ENCODE results near the gene IFTAP. TPM values are rescaled to one million over a fixed set of nuclear protein-coding genes. Genes with fewer than 3 reads are reported as not detected.

The IFTAP gene
- total and polyA plus RNA-seq, 2 of the 13 experiments (the other 11 are each of a cell fraction or from before 2014, with no cell fraction given), result 11.3 to 29.4 TPM

- no peak for TF ChIP-seq ZNF280D (CRISPR knock-in tag; IDR thresholded peaks at IDR 0.05)
- TF ChIP-seq MATR3 (CRISPR knock-in tag; IDR thresholded peaks at IDR 0.05), result no peak
- no peak for TF ChIP-seq MEIS1 (CRISPR knock-in tag; IDR thresholded peaks at IDR 0.05; ENCODE audit: borderline replicate concordance)
- TF ChIP-seq ZNF274 (CRISPR knock-in tag; IDR thresholded peaks at IDR 0.05), result peak; percentile 61; the same call in 1 of the 2 replicates
- peak; percentile 58; the same call in 1 of the 2 replicates for TF ChIP-seq FOSL2 (CRISPR knock-in tag; IDR thresholded peaks at IDR 0.05)
- TF ChIP-seq TFDP2 (CRISPR knock-in tag; IDR thresholded peaks at IDR 0.05), result peak; percentile 61
- no peak for TF ChIP-seq PTBP1 (IDR thresholded peaks at IDR 0.05; ENCODE audit: low read depth, low read length, poor library complexity, severe bottlenecking)
- no peak for TF ChIP-seq MED8 (CRISPR knock-in tag; IDR thresholded peaks at IDR 0.05; ENCODE audit: insufficient replicate concordance)
- TF ChIP-seq, protein P1, sequence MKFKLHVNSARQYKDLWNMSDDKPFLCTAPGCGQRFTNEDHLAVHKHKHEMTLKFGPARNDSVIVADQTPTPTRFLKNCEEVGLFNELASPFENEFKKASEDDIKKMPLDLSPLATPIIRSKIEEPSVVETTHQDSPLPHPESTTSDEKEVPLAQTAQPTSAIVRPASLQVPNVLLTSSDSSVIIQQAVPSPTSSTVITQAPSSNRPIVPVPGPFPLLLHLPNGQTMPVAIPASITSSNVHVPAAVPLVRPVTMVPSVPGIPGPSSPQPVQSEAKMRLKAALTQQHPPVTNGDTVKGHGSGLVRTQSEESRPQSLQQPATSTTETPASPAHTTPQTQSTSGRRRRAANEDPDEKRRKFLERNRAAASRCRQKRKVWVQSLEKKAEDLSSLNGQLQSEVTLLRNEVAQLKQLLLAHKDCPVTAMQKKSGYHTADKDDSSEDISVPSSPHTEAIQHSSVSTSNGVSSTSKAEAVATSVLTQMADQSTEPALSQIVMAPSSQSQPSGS (CRISPR knock-in tag; IDR thresholded peaks at IDR 0.05), result peak; percentile 73
- no peak for TF ChIP-seq FOSL1 (CRISPR knock-in tag; IDR thresholded peaks at IDR 0.05; ENCODE audit: borderline replicate concordance)
- no peak for TF ChIP-seq KDM2A (CRISPR knock-in tag; IDR thresholded peaks at IDR 0.05; ENCODE audit: borderline replicate concordance, low read depth)
- no peak for TF ChIP-seq TERF1 (CRISPR knock-in tag; IDR thresholded peaks at IDR 0.05)
- no peak for TF ChIP-seq STAT5B (CRISPR knock-in tag; IDR thresholded peaks at IDR 0.05)
- no peak for TF ChIP-seq ZBTB2 (CRISPR knock-in tag; IDR thresholded peaks at IDR 0.05; ENCODE audit: low read depth)
- TF ChIP-seq GATA4 (IDR thresholded peaks at IDR 0.05; ENCODE audit: borderline replicate concordance, low read depth), result no peak; the same call in 1 of the 2 replicates
- TF ChIP-seq NFE2L2 (IDR thresholded peaks at IDR 0.05; ENCODE audit: low read length), result peak; percentile 14; the same call in 1 of the 2 replicates
- TF ChIP-seq, protein P2, sequence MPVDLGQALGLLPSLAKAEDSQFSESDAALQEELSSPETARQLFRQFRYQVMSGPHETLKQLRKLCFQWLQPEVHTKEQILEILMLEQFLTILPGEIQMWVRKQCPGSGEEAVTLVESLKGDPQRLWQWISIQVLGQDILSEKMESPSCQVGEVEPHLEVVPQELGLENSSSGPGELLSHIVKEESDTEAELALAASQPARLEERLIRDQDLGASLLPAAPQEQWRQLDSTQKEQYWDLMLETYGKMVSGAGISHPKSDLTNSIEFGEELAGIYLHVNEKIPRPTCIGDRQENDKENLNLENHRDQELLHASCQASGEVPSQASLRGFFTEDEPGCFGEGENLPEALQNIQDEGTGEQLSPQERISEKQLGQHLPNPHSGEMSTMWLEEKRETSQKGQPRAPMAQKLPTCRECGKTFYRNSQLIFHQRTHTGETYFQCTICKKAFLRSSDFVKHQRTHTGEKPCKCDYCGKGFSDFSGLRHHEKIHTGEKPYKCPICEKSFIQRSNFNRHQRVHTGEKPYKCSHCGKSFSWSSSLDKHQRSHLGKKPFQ (CRISPR knock-in tag; IDR thresholded peaks at IDR 0.05; ENCODE audit: insufficient replicate concordance), result no peak
- 0 out of 2 replicates have a peak, but pooled peaks have one; percentile 49 for TF ChIP-seq GATAD2A (CRISPR knock-in tag; IDR thresholded peaks at IDR 0.05)
- peak; percentile 80 for TF ChIP-seq ZEB1 (IDR thresholded peaks at IDR 0.05; ENCODE audit: insufficient replicate concordance, low read depth)
Observed at GRCh38 chr11:36594316-36594989, at the start of gene IFTAP (continued).

Measured in HepG2 (cell line).